GM23338 (cell line): ENCODE data around the gene OVCA2.

Experiments used
- CREB1 ChIP-seq: fragments of 250-450 bp; sonication (Bioruptor Pico); IDR thresholded peaks from 2 replicates; pipeline ENCODE4 v1.5.0; 2020; ENCODE audit warnings: low read depth, mild to moderate bottlenecking, moderate library complexity
- EZH2 ChIP-seq: fragments of 200-600 bp; sonication (generic); IDR thresholded peaks from one replicate; pipeline ENCODE4 v1.8.0; 2017; ENCODE audit warnings: antibody characterized with exemption, mild to moderate bottlenecking, low read depth; ENCODE audit not compliant: unreplicated experiment
- EZH2phosphoT487 ChIP-seq: fragments of 200-600 bp; sonication (generic); IDR thresholded peaks from one replicate; pipeline ENCODE4 v1.8.1; 2018; ENCODE audit warnings: antibody characterized with exemption; ENCODE audit not compliant: unreplicated experiment
- POLR2AphosphoS5 ChIP-seq: IDR thresholded peaks from 2 replicates; pipeline ENCODE4 v1.6.1; 2016; ENCODE audit warnings: antibody characterized with exemption, low read depth
- TF ChIP-seq, protein P1 (sequence below), 2 experiments: fragments of 200-600 bp in 1 of 2; sonication (generic) in 1 of 2; conservative IDR thresholded peaks; 2 replicates each; pipeline versions ENCODE4 v1.5.1 to v1.6.1; 2016 to 2017; ENCODE audit warnings: antibody characterized with exemption in 2 of 2, low read depth in 2 of 2, mild to moderate bottlenecking in 2 of 2, moderate library complexity in 1 of 2
- TF ChIP-seq, protein P2 (sequence below): IDR thresholded peaks from one replicate; pipeline ENCODE4 v1.6.1; 2018; ENCODE audit warnings: antibody characterized with exemption; ENCODE audit not compliant: unreplicated experiment

- TF ChIP-seq, protein P1, sequence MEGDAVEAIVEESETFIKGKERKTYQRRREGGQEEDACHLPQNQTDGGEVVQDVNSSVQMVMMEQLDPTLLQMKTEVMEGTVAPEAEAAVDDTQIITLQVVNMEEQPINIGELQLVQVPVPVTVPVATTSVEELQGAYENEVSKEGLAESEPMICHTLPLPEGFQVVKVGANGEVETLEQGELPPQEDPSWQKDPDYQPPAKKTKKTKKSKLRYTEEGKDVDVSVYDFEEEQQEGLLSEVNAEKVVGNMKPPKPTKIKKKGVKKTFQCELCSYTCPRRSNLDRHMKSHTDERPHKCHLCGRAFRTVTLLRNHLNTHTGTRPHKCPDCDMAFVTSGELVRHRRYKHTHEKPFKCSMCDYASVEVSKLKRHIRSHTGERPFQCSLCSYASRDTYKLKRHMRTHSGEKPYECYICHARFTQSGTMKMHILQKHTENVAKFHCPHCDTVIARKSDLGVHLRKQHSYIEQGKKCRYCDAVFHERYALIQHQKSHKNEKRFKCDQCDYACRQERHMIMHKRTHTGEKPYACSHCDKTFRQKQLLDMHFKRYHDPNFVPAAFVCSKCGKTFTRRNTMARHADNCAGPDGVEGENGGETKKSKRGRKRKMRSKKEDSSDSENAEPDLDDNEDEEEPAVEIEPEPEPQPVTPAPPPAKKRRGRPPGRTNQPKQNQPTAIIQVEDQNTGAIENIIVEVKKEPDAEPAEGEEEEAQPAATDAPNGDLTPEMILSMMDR (conservative IDR thresholded peaks at IDR 0.05; ENCODE audit: low read depth in 2 of 2), result no peak
- TF ChIP-seq EZH2 (no peak), POLR2AphosphoS5 (no peak), EZH2phosphoT487 (no peak), CREB1 (CRISPR knock-in tag) (no peak)
- TF ChIP-seq, protein P2, sequence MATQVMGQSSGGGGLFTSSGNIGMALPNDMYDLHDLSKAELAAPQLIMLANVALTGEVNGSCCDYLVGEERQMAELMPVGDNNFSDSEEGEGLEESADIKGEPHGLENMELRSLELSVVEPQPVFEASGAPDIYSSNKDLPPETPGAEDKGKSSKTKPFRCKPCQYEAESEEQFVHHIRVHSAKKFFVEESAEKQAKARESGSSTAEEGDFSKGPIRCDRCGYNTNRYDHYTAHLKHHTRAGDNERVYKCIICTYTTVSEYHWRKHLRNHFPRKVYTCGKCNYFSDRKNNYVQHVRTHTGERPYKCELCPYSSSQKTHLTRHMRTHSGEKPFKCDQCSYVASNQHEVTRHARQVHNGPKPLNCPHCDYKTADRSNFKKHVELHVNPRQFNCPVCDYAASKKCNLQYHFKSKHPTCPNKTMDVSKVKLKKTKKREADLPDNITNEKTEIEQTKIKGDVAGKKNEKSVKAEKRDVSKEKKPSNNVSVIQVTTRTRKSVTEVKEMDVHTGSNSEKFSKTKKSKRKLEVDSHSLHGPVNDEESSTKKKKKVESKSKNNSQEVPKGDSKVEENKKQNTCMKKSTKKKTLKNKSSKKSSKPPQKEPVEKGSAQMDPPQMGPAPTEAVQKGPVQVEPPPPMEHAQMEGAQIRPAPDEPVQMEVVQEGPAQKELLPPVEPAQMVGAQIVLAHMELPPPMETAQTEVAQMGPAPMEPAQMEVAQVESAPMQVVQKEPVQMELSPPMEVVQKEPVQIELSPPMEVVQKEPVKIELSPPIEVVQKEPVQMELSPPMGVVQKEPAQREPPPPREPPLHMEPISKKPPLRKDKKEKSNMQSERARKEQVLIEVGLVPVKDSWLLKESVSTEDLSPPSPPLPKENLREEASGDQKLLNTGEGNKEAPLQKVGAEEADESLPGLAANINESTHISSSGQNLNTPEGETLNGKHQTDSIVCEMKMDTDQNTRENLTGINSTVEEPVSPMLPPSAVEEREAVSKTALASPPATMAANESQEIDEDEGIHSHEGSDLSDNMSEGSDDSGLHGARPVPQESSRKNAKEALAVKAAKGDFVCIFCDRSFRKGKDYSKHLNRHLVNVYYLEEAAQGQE, result no peak
These were observed 21.1 kb upstream of the OVCA2 start for GRCh38 chr17:2020721-2021120.
